Glomerular endothelial cell (primary cell): ENCODE data around the gene DERL2. TPM values are rescaled to one million over a fixed set of nuclear protein-coding genes. Genes with fewer than 3 reads are reported as not detected.

Source experiments
- DNase-seq: peaks from one replicate; pipeline ENCODE4 v3.0.0-alpha.2; 2011; ENCODE audit warnings: low read depth, low spot score; ENCODE audit errors: extremely low read depth
- total RNA-seq: library from RNA; depleted of rRNA; stranded (reverse); fragments of >200 nt; gene quantifications from 2 replicates; pipeline ENCODE4 v1.2.3, GENCODE V29; 2015

The DERL2 gene
- total RNA-seq, 1 donor from 2014 or later, result 55.9 TPM

DNA sequence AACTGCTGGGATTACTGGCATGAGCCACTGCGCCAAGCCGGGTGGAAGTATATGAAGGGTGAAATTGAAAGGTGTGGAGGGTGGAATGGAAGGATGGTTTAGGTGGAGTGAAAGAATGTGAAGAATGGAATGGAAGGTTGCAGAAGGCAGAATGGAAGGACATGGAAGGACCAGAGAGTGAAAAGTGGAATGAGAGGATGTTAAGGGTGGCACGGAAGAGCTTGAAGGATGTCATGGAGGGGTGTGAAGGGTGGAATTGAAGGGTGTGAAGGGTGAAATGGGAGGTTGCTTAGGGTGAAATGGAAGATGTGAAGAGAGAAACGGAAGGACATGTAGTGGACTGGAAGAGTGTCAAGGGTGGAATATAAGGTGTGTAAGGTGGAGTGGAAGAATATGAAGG is 16.6 kb upstream of the DERL2 start:
- DNase-seq, result no peak

DNA sequence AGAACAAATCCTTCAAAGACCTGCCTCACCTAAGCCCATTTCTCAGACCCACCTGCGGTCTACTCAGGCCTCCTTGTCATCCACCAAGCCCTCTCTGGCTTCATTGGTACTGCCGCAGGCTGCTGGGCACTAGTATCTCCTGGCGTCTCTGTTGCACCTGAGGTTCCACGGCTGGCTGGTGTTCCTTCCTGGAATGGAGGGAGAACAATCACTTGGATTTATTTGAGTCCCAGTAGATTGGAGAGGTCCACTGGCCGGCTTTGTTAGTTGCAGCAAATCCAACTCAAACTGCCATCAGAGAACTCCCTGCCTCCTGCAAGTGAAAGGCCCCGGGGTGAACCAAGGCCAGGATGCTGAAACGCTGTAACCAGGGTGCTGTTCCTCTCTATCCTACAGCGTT is 15.7 kb upstream of the DERL2 start:
- DNase-seq, result no peak

DNA sequence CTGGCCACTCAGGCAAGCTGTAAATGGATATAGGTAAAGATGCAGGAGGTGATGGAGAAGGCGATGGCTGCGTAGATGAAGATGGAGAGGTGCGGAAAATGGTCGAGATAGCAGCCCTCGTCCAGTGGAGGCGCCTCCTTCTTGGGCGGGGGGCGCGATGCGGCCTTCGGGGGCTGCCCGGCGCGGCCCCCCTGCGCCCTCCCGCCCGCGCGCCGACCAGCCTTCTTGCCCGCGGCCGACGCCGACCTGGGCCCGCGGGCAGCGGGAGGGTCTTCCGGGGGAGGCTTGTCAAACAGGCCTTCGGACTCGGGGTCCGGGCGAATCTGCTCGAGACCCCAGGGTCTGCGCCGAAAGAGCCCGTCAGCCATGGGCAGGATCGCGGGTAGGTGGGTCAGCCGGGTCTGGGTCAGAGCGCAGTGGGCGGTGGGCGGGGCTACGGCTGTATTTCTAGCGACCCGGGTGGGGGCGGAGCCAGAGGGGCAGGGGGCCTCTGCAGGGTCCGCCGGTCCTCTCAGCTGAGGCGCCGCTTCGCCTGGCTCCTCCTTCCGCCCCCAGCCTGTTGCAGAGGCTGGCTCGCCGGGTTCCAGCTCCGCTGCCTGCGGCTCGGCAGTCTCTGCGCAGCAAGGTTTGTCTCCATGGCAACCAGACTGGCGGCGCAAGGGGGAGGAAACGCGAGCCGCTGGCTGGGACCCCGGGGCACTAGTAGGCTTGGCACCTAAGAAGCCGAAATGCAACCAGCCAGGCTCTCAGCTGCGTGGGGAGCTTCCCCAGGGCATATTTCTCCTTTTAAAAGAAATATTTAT is 14.8 kb upstream of the DERL2 start:
- no peak for DNase-seq

DNA sequence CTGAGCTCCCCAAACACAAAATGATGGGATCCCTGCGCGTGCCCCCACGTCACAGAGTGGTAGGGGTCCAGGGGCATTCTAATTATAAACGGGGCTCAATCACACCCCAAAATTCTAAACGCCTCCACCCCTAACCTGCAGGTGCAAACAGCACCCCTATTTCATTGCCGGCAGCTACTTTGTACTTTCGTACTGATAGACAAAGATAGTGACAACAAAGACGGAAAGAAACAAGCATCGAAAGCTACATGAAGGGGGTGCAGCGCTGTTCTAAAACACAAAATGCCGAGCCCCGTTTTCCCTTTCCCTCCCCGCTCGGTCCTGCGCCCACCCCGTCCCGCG is 14.2 kb upstream of the DERL2 start:
- no peak for DNase-seq

DNA sequence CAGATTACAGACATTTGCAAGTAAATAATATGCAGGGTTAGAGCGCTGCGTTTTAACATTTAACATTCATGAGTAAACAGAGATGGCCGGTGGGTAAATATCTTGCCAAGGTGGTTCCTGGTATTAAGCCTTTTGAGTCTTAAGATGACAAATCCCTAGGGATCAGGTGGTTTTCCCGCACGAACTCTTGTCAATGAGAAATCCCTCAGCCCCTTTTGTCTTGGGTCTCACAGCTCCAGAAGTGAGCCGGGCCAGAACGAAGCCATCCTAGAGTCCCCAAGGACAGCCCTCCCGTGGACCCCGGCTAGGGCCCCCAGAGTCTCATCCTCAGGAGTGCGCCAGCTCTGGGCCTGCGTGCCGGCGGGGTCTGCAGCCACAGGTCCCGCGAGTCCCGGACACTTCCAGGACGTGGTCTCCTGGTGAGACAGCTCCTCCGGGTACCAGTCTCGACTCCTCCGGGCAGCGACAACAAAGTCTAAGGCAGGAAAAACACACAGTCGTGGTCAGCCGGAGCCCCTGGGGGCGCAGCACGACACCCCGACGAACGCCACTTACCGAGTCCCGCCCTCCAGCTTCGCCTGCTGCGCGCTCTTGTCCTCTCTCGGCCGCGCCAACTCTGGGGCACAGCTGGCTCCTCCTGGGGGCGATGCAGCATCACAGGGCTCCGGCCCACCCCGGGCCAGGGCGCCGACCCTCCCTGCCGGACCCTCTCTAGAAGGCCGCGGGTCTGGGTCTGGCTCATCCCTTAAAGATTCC is 13.7 kb upstream of the DERL2 start:
- DNase-seq, result no peak

DNA sequence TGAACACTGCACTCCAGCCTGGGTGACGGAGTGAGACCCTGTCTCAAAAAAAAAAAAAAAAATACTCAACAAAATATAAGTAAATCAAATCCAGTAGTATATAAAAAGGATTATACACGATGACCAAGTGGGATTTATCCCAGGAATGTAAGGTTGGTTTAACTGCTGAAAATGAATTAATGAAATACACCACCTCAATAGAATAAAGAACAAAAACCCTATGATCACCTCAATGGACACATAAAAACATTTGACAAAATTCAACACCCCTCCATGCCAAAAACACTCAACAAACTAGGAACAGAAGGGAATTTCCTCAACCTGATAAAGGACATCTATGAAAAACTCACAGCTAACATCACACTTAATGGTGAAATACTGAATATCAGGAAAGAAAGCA is 7.0 kb upstream of the DERL2 start:
- no peak for DNase-seq

DNA sequence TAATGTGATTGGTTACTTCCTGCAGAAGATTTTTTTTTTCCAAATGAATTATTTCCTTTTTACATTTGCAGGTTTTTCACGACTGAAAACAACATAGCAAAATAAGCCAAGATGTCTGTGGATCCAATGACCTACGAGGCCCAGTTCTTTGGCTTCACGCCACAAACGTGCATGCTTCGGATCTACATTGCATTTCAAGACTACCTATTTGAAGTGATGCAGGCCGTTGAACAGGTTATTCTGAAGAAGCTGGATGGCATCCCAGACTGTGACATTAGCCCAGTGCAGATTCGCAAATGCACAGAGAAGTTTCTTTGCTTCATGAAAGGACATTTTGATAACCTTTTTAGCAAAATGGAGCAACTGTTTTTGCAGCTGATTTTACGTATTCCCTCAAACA is 2.8 kb upstream of the DERL2 start:
- DNase-seq, result no peak

DNA sequence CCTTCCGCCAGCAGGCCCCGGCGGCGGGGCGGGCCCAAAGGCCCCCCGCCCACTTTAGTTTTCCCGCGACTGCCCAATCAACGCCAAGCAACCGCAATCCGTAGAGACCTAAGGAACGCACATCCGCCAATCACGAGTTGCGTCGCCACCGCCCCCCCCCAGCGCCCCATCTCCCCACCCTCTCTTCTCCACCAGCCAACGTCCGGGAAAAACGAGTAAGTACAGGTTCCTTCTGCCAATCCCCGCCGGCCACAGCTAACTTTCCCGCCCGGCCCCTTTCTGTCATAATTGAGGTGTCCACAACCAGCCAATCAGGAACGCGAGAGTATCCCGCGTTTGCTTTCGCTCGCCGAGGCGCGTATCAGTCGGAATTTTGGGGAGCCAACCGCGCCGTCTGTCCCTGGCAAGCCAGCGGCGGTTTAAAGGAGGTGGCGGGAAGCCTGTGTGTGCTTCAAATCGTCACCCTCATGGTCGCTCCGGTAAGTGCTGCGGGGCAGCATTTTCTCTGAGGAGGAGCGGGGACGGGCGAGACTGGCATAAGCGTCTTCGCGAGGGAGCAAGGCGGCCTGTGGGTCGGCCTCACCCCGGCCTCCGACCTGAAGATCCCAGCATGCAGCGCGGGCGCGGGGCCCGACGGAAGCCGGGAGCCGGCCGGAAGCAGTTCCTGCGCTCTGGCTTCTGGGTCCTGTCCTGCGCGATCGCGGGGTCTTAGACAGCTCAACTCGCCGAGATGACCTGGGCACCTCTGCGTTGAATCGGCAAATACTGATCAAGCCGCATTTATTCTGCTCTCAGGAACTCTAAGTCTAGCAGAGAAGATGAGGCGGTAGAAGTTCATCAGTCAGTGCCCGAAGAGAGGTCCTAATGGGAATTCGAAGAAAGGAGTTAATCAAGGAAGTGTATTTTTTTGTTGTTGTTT is 487 bp upstream of the DERL2 start, which contains the start of gene MIS12:
Gene MIS12, plus strand, starts transcription at position 361 of the 919 bp plus-strand sequence. CDS start 2,297 bp downstream, outside the sequence.
- DNase-seq, result peak; percentile 84

DNA sequence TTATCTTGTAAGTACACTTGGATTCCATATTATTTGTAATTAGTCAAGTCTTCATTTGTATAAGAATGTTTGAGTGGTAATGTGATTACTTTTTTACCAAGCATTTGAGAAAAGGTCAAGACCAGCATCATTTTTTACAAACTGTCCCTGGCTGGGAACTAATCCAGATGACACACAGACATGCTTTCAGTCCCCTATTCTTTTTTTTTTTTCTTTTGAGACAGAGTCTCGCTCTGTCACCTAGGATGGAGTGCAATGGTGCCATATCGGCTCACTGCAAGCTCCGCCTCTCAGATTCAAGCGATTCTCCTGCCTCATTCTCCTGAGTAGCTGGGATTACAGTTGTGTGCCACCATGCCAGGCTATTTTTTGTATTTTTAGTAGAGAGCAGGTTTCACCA is 4.5 kb downstream of the DERL2 start:
- no peak for DNase-seq

DNA sequence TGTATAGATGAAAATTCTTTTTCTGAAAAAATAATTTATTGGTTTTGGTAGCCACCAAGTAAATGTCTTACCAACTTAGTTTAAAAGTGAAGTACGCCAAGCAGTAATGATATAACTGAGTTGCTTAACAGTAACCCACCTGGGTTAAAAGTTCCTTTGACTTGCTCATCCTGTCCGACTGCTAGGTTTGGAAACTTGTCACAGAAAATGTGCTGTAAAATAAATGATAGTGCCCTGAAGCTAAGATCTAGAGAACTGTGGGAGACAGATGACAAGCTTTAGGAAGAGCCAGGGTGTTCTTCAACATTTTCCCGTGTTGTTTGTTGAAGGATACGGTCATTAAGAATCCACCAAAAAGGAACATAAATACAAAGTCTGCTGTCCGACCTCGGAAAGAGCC is 5.0 kb downstream of the DERL2 start:
- no peak for DNase-seq

DNA sequence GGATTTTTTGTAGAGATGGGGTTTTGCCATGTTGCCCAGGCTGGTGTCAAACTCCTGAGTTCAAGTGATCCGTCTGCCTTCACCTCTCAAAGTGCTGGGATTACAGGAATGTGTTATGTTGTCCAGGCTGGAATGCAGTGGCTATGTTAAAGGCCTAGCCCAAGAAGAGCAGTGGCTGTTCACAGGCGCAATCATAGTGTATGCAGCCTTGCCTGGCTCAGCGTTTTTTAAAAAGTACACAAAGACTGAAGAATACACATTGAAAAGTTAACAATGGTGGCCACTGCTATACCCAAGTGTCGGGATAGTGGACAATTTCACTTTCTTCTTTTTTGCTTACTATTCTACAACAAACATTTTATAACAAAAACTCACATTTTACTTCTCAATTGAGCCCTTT is 7.0 kb downstream of the DERL2 start:
- DNase-seq, result no peak

DNA sequence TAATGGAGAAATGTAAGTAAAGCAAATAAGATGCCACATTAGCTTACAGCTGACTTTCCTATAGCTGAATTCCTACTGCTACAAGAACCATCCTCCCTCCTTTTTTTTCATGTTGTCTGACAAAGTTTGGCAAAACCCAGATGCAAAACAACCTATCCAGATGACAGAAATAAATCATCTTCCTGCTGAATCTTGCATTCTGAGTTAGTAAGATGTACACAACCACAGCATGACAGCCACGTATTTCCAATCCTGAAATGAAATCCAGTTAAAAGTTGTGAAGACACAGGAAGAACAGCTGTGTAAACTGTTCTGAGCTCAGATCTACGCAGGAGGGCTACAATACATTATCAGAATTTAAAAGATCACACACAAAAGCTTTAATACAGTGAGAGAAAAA is 12.1 kb downstream of the DERL2 start:
- no peak for DNase-seq

DNA sequence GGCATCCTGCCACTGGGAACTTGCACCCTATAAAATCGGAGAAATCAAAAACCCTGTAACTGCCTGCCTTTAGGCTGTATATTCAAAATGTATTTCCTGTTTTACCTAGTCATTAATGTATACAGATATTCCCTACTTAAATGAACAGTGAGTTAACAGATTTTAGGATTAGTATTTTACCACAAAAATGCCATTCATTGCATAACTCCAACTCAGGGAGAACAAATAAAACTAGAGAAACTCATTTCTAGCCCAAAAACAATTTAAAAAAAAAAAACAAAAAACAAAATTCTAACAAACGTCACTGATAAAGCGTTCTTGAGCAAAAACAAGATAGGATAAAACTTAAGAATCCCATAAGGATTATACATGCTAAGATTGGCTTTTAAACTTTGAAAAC is 13.5 kb downstream of the DERL2 start:
- no peak for DNase-seq

DNA sequence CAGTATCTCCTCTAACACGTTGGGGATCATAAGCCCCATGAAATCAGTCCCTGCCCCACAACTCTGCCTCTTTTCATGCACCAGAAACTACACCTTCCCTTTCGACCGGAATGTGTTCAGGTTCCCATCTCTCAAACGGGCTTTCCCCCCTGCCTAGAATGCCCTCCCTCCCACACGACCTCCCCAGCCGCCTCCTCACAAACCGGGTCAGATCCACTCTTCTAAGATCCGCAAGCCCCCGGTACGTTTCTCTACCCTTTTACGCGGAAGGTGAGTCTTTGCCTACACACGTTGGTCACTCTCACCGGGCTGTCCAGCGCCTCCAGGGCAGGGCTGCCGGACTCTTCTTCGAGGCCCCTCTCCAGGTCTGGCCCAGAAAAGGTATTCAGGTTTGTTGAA is 17.9 kb downstream of the DERL2 start:
- no peak for DNase-seq

DNA sequence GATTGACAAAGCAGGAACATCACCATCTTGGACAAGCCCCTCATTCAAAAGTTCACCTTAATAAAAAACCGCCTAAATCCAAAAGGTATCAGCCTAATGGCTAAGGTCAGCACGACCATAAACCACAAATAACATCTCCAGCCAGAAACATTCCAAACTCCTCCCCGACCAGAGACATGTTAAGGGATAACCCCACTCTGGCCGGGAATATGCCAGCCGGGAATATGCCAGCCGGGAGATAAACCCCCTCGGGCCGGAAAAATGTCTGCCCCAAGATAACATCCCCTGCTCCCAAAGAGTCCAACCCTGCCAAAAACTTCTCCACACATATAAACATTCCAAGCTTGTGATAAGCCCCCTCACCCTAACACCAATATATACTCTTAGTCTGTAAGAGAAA is 18.6 kb downstream of the DERL2 start:
- DNase-seq, result no peak

DNA sequence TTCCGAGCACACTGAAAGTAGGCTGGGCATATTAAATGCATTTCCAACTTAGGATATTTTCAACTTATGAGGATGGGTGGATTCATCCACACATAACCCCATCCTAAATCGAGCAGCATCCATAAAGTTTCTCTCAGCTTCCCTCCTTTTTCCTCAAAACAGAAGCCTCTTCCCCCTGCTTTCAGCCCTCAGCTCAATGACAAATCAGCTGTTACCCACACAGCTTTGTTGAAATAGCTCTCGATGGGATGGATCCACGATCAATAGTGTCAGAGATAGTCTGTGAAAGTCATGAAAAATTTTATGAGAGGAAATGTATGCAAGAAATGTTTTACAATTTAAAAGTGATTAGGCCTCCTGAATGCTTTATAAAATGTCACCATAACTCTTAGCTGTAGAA is 19.7 kb downstream of the DERL2 start:
- DNase-seq, result no peak

DNA sequence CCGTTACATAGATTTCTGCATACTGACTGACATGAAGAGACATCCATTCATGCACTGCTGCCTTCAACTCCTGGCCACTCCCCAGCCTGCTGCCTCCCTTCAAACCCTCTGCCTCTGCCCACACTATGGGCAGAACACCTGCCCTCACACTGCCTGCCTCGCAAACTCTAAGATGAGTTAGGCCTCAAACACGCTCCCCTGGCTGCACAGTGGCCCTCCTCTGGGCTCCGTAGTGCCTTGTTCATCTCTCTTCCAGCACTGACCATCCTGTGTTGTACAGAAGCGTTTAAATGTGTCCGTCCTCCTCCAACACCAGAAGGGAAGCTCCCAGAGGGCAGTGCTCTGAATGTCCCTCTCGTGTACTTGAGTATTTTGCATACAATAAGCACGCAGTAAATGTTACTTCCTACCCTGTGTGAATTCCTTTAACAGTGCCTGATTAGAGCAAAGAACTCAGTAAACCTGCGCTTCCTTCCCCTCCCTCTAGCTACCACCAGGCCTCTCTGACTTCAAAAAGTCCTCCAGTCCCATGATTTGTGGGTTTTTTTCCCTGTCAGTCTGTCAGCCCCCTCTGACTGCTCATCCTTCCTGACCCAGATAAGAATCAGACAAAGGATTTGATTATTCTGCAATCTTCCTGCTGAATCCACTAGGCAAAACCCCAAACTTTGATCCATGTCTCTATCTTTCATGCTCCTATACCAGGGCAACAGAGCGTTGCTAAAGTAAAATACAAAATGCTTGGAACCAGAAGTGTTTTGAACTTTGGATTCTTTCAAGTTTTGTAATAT is 21.1 kb downstream of the DERL2 start:
- no peak for DNase-seq

DNA sequence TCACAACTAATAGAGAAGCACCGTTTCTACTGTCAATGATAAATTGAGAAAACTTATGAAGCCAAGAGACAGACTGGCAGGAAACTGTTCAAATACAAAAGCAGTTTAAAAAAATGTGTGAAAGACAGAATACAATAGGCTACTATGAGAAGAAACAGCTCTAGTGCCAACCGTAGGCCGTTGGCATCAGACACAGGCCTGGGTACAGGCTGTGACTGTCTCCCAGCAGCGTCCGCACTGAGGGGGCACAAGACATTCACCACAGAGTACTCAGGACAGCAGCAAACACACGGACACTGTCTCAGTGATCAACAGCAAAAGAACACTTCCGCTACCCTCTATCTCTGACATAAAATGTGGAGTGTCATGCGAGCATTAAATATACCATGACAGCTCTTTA is 39.2 kb downstream of the DERL2 start:
- DNase-seq, result no peak

DNA sequence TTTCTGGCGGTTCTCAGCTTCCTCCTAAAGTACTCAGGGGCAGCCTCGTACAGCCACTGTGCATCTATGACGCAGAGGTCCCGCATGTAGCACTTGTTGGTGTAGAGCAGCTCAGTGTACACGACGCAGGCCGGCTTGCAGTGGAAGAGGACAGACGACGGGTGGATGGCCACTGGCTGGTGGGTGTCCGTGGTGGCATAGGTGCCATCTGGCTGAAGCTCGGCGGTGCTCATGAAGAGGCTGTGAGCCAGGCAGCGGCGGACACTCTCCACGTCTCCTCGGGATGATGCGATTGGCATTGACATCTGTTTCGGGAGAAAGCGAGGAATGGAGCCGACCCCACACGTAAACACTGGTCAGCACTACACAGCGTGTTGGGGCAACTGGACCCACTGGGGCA is 41.8 kb downstream of the DERL2 start:
- DNase-seq, result no peak

DNA sequence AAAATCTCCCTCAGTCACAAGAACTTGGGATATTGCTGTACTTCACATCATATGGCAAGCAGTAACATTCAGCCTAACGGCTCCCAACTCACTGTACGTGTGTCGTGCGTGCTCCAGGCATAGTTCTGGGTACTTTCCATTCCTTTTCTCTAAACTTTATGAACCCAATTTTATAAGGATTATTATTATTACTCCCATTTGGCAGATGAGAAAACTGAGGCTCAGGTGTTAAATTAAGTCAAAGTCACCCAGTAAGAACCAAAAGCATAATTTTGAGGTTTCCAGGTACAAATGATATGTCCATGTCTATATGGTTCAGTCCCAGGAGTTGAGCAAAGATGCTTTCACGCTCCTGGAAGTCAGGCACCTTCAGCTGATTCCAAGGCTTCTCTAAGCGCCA is 42.2 kb downstream of the DERL2 start:
- no peak for DNase-seq

DNA sequence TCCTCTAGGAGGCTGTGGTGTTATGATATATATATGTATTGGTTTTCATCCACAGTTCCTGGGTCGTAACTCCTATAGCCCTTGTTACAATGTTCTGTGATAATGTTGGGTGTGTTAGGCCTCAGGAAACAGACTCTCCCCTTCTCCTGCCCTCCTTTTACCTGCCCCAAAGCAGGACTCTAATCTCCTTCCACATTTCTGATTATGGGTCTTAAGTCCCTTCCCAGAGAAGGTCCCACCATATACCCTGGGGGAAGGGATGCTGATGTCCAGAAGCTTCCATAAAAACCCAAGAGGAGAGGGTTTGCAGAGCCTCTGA is 46.6 kb downstream of the DERL2 start:
- no peak for DNase-seq
